Mucosa of descending colon (tissue), 3 donors: Measurements from ENCODE around the gene PGS1. TPM values are rescaled to one million over a fixed set of nuclear protein-coding genes. Genes with fewer than 3 reads are reported as not detected.

Experiments
- ATAC-seq: fragments of 200-7000 bp; cut with Tn5 transposase; one replicate; pipeline ENCODE4 v1.9.1; 2020; ENCODE audit warnings: mild to moderate bottlenecking, moderate library complexity
- DNase-seq, 3 donors: peaks; one replicate each; pipeline ENCODE4 v3.0.0-alpha.2; 2020
- H3K36me3 ChIP-seq: fragments of 200-600 bp; one replicate; pipeline ENCODE4 v1.8.0; 2021; ENCODE audit warnings: low read depth, mild to moderate bottlenecking
- H3K4me1 ChIP-seq: fragments of 200-600 bp; one replicate; pipeline ENCODE4 v1.8.0; 2021; ENCODE audit warnings: low read depth, mild to moderate bottlenecking
- H3K4me3 ChIP-seq: fragments of 200-600 bp; one replicate; pipeline ENCODE4 v1.8.0; 2021; ENCODE audit warnings: mild to moderate bottlenecking
- H3K9me3 ChIP-seq: fragments of 200-600 bp; one replicate; pipeline ENCODE4 v1.8.0; 2021; ENCODE audit warnings: mild to moderate bottlenecking
- intact Hi-C, 2 donors: fragments of 100-400 bp; cut with DNase I in 1 of 2; cut with micrococcal nuclease in 1 of 2; formaldehyde crosslinking; loops; one replicate each; pipeline versions ENCODE4 v1.11.0 to v1.11.1; 2022; cut with DNase I, micrococcal nuclease
- total RNA-seq, 3 donors: library from RNA; stranded (reverse); fragmentation: NEBNext Ultra II Directional in 2 of 3; extraction: Animal tissue kit (Norgen Biotek cat#: 25700) in 2 of 3; gene quantifications; one replicate each; pipeline versions ENCODE4 v1.2.1 to v1.2.4, GENCODE V29; 2021 to 2023
- TF ChIP-seq, protein P1 (sequence below): fragments of 200-600 bp; IDR thresholded peaks from one replicate; pipeline ENCODE4 v1.8.0; 2022; ENCODE audit warnings: antibody characterized with exemption, mild to moderate bottlenecking
- donor health status: DM: no; HTN: no; CAD: no; lungs with moderate emphysema.
- donor health status: DM: no; HTN: no; CAD: no.
- donor health status: DM: no; HTN: yes; CAD: no.

The PGS1 gene
- total RNA-seq, 3 donors from 2014 or later = 36.2 to 54.3 (median 48.8) TPM

GRCh38 chr17:78472035-78472905, 93.8 kb downstream of the PGS1 start:
- intact Hi-C loops = no loop called here
- TF ChIP-seq, protein P1, sequence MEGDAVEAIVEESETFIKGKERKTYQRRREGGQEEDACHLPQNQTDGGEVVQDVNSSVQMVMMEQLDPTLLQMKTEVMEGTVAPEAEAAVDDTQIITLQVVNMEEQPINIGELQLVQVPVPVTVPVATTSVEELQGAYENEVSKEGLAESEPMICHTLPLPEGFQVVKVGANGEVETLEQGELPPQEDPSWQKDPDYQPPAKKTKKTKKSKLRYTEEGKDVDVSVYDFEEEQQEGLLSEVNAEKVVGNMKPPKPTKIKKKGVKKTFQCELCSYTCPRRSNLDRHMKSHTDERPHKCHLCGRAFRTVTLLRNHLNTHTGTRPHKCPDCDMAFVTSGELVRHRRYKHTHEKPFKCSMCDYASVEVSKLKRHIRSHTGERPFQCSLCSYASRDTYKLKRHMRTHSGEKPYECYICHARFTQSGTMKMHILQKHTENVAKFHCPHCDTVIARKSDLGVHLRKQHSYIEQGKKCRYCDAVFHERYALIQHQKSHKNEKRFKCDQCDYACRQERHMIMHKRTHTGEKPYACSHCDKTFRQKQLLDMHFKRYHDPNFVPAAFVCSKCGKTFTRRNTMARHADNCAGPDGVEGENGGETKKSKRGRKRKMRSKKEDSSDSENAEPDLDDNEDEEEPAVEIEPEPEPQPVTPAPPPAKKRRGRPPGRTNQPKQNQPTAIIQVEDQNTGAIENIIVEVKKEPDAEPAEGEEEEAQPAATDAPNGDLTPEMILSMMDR = no peak
- Histone ChIP-seq H3K36me3 (no peaks in the 10 kb centered on the region), H3K4me3 (no peak overlapping the region), H3K9me3 (no peaks in the 10 kb centered on the region), H3K4me1 (no peaks in the 10 kb centered on the region)
- DNase-seq (no peak), ATAC-seq (no peak)

DNA sequence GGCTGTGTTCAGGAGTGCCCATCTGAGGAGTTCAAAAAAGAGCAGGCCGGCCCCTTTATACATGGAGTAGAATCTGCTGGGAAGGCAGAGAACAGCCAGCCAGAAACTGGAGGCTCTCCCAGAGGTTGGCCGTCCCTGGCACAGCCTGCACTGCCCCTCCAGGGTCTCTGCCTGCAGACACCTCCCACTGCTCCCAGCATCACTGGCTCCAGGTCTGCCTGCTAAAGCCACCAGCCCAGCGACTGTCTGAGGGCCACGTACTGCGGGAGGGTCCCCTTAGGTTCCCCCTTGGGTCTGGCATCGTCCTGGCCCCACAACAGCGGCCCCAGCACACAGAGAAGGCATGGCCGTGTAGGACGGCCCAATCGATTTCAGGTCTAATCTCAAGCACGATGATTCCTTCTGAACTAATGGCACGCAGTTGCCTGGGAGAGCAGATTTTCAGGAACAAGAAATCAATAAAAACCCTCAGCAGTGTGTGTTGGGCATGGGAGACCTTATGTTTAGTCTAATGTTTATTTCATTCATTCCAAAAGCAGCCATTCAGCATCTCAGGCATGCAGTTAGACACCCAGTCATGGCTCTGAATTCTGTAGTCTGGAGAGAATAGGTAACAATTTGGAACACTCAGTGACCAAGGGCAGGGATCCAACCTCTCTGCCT, 95.6 kb downstream of the PGS1 start:
- intact Hi-C loops = no loop called here
- TF ChIP-seq, protein P1 = no peak
- H3K36me3 ChIP-seq = no peaks in the 10 kb centered on the region
- no peaks in the 10 kb centered on the region for H3K4me1 ChIP-seq
- DNase-seq (no peak), ATAC-seq (no peak)
- H3K4me3 ChIP-seq = no peak overlapping the region
- H3K9me3 ChIP-seq = no peaks in the 10 kb centered on the region

Other genes starting within 250 kb of the PGS1 start
- gene TMC6, start 249.9 kb upstream of the PGS1 start, total RNA-seq = 100 to 1,000 TPM in 2 of 3 donors, 10 to 100 TPM in 1; 53.8 to 108 (median 105) TPM
- 10 to 100 TPM in 1 of 3 donors, 1 to 10 TPM in 2; 6.0 to 11.4 (median 8.5) TPM for gene TMC8, start 247.9 kb upstream of the PGS1 start, total RNA-seq
- not detected for gene C17orf99, start 232.3 kb upstream of the PGS1 start, total RNA-seq
- 100 to 1,000 TPM in 2 of 3 donors, 10 to 100 TPM in 1; 90.4 to 202 (median 196) TPM for gene SYNGR2, start 210.1 kb upstream of the PGS1 start, total RNA-seq
- gene TK1, start 191.6 kb upstream of the PGS1 start, total RNA-seq = 10 to 100 TPM in 2 of 3 donors, 1 to 10 TPM in 1; 8.9 to 46.5 (median 10.2) TPM
- 10 to 100 TPM; 14.2 to 39.9 (median 27.9) TPM for gene AFMID, start 191.3 kb upstream of the PGS1 start, total RNA-seq
- 10 to 100 TPM in 1 of 3 donors, 1 to 10 TPM in 2; 2.4 to 22.4 (median 4.7) TPM for gene BIRC5, start 164.4 kb upstream of the PGS1 start, total RNA-seq
- gene TMEM235, start 147.0 kb upstream of the PGS1 start, total RNA-seq = not detected
- gene SOCS3, start 18.6 kb upstream of the PGS1 start, total RNA-seq = 10 to 100 TPM; 21.9 to 41.3 (median 23.2) TPM
- gene DNAH17, start 198.7 kb downstream of the PGS1 start, total RNA-seq = under 1 TPM in 2 of 3 donors, not detected in 1; 0.06 to 0.17 TPM